Peyer's patch (tissue), 4 donors: Measurements from ENCODE around the gene COPG2.

ENCODE experiments used
- CTCF ChIP-seq, 6 experiments: fragments of 450-650 bp in 4 of 6; fragments of 200-600 bp in 2 of 6; sonication (generic) in 1 of 6; IDR thresholded peaks; one replicate each; pipeline ENCODE4 v1.5.1; 2017 to 2019; ENCODE audit warnings: antibody characterized with exemption in 6 of 6, mild to moderate bottlenecking in 3 of 6, moderate library complexity in 1 of 6
- POLR2A ChIP-seq, 2 donors: fragments of 450-650 bp; IDR thresholded peaks; one replicate each; pipeline ENCODE4 v1.5.1; 2017; ENCODE audit warnings: antibody characterized with exemption in 2 of 2, mild to moderate bottlenecking in 2 of 2, moderate library complexity in 2 of 2

- TF ChIP-seq CTCF (IDR thresholded peaks at IDR 0.05) (no peak), POLR2A (IDR thresholded peaks at IDR 0.05) (no peak)
Observed at GRCh38 chr7:130500463-130500862, 168.1 kb downstream of the COPG2 start.
